GM12874 (cell line): ENCODE data around the gene GALNT15.

Experiments used
- TF ChIP-seq, protein P1 (sequence below): IDR thresholded peaks from 2 replicates; pipeline ENCODE4 v1.5.1; 2011; ENCODE audit warnings: low read depth, mild to moderate bottlenecking, control low read depth, low read length, moderate library complexity; ENCODE audit not compliant: insufficient read depth

GALNT15 gene

DNA sequence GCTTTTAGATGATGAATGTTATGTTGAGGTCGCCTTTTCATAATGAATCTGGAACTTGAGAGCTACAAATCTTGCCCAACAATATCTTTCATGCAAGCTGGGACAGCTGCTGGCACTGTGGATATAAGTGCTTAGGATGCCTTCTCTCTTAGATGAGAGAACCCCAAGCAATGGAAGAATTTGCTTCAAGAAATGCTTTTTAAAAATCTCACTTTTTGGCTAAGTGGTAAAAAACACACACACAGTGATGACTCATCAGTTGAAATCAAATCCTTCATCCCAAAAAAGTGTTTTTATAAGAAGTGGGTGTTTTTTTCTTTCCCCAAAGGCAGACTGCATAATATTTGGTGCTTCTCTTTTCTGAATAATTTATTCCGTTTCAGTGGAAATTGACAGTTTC is 38.4 kb upstream of the GALNT15 start:
- TF ChIP-seq, protein P1, sequence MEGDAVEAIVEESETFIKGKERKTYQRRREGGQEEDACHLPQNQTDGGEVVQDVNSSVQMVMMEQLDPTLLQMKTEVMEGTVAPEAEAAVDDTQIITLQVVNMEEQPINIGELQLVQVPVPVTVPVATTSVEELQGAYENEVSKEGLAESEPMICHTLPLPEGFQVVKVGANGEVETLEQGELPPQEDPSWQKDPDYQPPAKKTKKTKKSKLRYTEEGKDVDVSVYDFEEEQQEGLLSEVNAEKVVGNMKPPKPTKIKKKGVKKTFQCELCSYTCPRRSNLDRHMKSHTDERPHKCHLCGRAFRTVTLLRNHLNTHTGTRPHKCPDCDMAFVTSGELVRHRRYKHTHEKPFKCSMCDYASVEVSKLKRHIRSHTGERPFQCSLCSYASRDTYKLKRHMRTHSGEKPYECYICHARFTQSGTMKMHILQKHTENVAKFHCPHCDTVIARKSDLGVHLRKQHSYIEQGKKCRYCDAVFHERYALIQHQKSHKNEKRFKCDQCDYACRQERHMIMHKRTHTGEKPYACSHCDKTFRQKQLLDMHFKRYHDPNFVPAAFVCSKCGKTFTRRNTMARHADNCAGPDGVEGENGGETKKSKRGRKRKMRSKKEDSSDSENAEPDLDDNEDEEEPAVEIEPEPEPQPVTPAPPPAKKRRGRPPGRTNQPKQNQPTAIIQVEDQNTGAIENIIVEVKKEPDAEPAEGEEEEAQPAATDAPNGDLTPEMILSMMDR = no peak

- TF ChIP-seq, protein P1 = no peak
These were observed 37.4 kb upstream of the GALNT15 start for GRCh38 chr3:16137044-16137443.

DNA sequence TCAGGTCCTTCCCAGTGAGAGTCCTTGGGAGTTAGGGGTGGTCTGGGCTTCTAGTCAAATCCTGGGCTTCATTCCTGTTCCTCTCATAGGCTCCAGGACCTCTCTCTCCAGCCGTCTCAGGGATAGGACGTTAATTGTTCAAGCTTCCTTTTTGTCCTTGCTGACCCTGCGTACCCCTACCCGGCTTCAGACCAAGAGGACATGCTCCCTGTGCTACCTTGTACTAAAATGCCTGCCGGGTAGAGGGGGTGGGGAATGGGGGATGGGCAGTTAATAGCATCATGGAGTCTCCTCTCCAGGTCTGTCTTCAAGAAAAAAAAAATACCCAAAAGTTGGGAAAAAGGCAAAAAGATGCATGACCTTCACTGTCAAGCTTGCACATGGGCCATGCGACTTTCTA is 36.5 kb upstream of the GALNT15 start:
- TF ChIP-seq, protein P1 = no peak

GRCh38 chr3:16140116-16140893 is 34.2 kb upstream of the GALNT15 start:
- TF ChIP-seq, protein P1 = no peak

DNA sequence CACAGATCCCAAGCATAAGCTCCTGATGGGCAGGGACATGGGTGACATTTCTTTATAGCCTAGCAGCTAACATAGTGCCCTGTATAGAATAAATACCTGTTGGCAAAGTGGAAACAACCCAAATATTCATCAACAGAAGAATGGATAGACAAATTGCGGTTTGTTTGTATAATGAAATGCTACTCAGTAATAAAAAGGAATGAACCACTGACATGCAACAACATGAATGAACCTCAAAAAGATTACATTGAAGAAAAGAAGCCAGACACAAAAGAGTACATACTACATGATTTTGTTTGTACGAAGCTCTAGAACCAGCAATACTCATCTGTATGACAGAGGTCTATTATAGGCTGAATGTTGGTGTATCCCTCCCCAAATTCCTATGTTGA is 33.6 kb upstream of the GALNT15 start:
- TF ChIP-seq, protein P1 = no peak

GRCh38 chr3:16142350-16143025 is 32.0 kb upstream of the GALNT15 start:
- TF ChIP-seq, protein P1 = no peak

DNA sequence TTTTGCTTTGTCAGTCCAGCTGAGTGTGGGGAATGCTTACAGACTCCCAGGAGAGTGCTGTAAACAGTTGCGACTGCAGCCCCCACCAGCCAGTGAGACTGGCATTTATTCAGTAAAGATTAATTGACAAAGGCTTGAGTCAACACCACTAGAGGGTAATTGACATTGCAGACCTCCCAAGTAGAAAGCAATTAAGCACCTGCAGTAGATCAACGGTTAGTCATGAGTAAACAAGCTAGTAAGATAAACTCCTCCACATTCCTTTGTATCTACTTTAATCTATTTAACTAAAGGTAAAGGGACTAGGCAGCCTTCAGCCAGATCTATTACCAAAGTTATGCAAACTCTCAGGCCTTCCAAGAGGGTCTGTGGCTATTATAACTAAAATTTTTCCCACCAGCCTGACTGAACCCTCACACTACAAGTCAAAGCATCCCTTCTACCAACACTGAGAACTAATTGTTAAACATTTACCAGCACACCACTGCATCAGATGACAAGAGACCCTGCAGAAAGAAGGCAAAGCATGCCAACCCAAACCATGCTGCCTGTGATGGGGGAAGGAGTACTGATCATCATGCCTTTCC is 30.5 kb upstream of the GALNT15 start:
- TF ChIP-seq, protein P1 = no peak
